H1 (cell line): ENCODE data around the gene BTBD9. TPM values are rescaled to one million over a fixed set of nuclear protein-coding genes. Genes with fewer than 3 reads are reported as not detected.

Source experiments
- CTCF ChIA-PET: fragments of 300-600 bp; sonication (Branson Sonifier 250); formaldehyde crosslinking; loops from one replicate; lab custom pipeline; 2021; ENCODE audit not compliant: partially characterized antibody; lab: Charles Lee
- POLR2A ChIA-PET: fragments of 300-600 bp; sonication (Branson Sonifier 250); formaldehyde crosslinking; loops from one replicate; lab custom pipeline; 2021; ENCODE audit warnings: inconsistent platforms; ENCODE audit not compliant: partially characterized antibody; lab: Charles Lee
- DNase-seq, 2 experiments: peaks; one replicate each; pipeline versions ENCODE4 v3.0.0 to v3.0.0-alpha.2; 2010 to 2022; ENCODE audit warnings: low spot score in 2 of 2, low read depth in 1 of 2, mixed read lengths in 1 of 2
- FAIRE-seq: peaks from 2 replicates; lab custom pipeline; 2011; peaks lifted over from hg19 to GRCh38; lab: Jason Lieb, UNC
- H2AFZ ChIP-seq: 2 replicates; pipeline ENCODE4 v1.8.1; 2012; ENCODE audit warnings: low read length, inconsistent platforms
- H2AK5ac ChIP-seq: 2 replicates; pipeline ENCODE4 v1.6.1; 2013; ENCODE audit warnings: low read depth, low read length
- H2BK120ac ChIP-seq: replicated peaks from 2 replicates; pipeline ENCODE3; 2013; ENCODE audit warnings: low read depth, low read length, inconsistent platforms
- H2BK12ac ChIP-seq: 2 replicates; pipeline ENCODE4 v1.6.1; 2013; ENCODE audit warnings: low read depth, low read length
- H2BK15ac ChIP-seq: 2 replicates; pipeline ENCODE4 v1.6.1; 2013; ENCODE audit warnings: low read length
- H2BK20ac ChIP-seq: 2 replicates; pipeline ENCODE4 v1.6.1; 2013; ENCODE audit warnings: low read length
- H2BK5ac ChIP-seq: 2 replicates; pipeline ENCODE4 v1.6.1; 2013; ENCODE audit warnings: low read depth, low read length
- H3K14ac ChIP-seq: 2 replicates; pipeline ENCODE4 v1.6.1; 2013; ENCODE audit warnings: inconsistent platforms; ENCODE audit not compliant: insufficient read length
- H3K18ac ChIP-seq: 2 replicates; pipeline ENCODE4 v1.6.1; 2013; ENCODE audit warnings: low read length; ENCODE audit errors: extremely low read depth
- H3K23ac ChIP-seq: 2 replicates; pipeline ENCODE4 v1.6.1; 2013; ENCODE audit warnings: inconsistent platforms; ENCODE audit not compliant: insufficient read length
- H3K23me2 ChIP-seq: 2 replicates; pipeline ENCODE4 v1.6.1; 2013; ENCODE audit warnings: low read depth, low read length
- H3K27ac ChIP-seq: 2 replicates; pipeline ENCODE4 v1.6.1; 2011; ENCODE audit warnings: low read depth, low read length, inconsistent platforms
- H3K27me3 ChIP-seq, 4 experiments: replicated peaks in 1 of 4; 1 replicate in 1 of 4; 2 replicates in 3 of 4; pipeline versions ENCODE4 v1.6.1 to v1.8.1; 2011 to 2013; ENCODE audit warnings: low read length in 3 of 4, mild to moderate bottlenecking in 3 of 4, inconsistent platforms in 2 of 4, mixed read lengths in 2 of 4, moderate library complexity in 1 of 4; ENCODE audit not compliant: control insufficient read depth in 3 of 4, insufficient read depth in 3 of 4; ENCODE audit errors: extremely low read depth in 1 of 4
- H3K36me3 ChIP-seq, 4 experiments: 2 replicates each; pipeline versions ENCODE4 v1.6.1 to v1.8.1; 2011 to 2013; ENCODE audit warnings: mild to moderate bottlenecking in 4 of 4, low read length in 3 of 4, moderate library complexity in 2 of 4, control low read depth in 1 of 4, inconsistent platforms in 1 of 4; ENCODE audit not compliant: insufficient read depth in 4 of 4, control insufficient read depth in 2 of 4
- H3K4ac ChIP-seq: replicated peaks from 2 replicates; pipeline ENCODE3; 2013; ENCODE audit warnings: low read length, low read depth, mixed read lengths, inconsistent platforms; ENCODE audit not compliant: insufficient read length
- H3K4me1 ChIP-seq, 4 experiments: replicated peaks in 1 of 4; 1 replicate in 1 of 4; 2 replicates in 3 of 4; pipeline versions ENCODE4 v1.6.1 to v1.8.1; 2011 to 2013; ENCODE audit warnings: low read length in 3 of 4, inconsistent platforms in 2 of 4, mixed read lengths in 1 of 4; ENCODE audit not compliant: insufficient read depth in 4 of 4, control insufficient read depth in 3 of 4
- H3K4me2 ChIP-seq, 2 experiments: 2 replicates each; pipeline versions ENCODE4 v1.6.1 to v1.8.1; 2011 to 2013; ENCODE audit warnings: low read depth in 2 of 2, low read length in 2 of 2, control low read depth in 1 of 2, inconsistent platforms in 1 of 2, mild to moderate bottlenecking in 1 of 2; ENCODE audit not compliant: insufficient read depth in 1 of 2
- H3K4me3 ChIP-seq, 4 experiments: fragments of 200-600, 300-600 bp in 1 of 4; sonication (generic), shearing (Covaris generic), sonication (Bioruptor Twin) in 1 of 4; 2 replicates each; pipeline versions ENCODE4 v1.5.1 to v1.8.1; 2011 to 2016; ENCODE audit warnings: low read length in 4 of 4, low read depth in 3 of 4, control low read depth in 2 of 4, inconsistent platforms in 2 of 4, mild to moderate bottlenecking in 2 of 4, mixed read lengths in 1 of 4, moderate library complexity in 1 of 4; ENCODE audit not compliant: insufficient read depth in 2 of 4; ENCODE audit errors: extremely low read depth in 1 of 4
- H3K56ac ChIP-seq: replicated peaks from 2 replicates; pipeline ENCODE3; 2013; ENCODE audit warnings: low read depth, mild to moderate bottlenecking, mixed read lengths, low read length, inconsistent platforms; ENCODE audit not compliant: insufficient read length
- H3K79me1 ChIP-seq: 2 replicates; pipeline ENCODE4 v1.6.1; 2013; ENCODE audit warnings: low read depth, low read length, control low read depth
- H3K79me2 ChIP-seq, 2 experiments: 2 replicates each; pipeline versions ENCODE4 v1.6.1 to v1.8.1; 2012 to 2013; ENCODE audit warnings: low read length in 2 of 2, mild to moderate bottlenecking in 2 of 2, inconsistent platforms in 1 of 2; ENCODE audit not compliant: insufficient read depth in 2 of 2, control insufficient read depth in 1 of 2
- H3K9ac ChIP-seq, 4 experiments: replicated peaks in 1 of 4; 1 replicate in 1 of 4; 2 replicates in 3 of 4; pipeline versions ENCODE4 v1.6.1 to v1.8.1; 2011 to 2013; ENCODE audit warnings: low read depth in 3 of 4, low read length in 3 of 4, control low read depth in 2 of 4, mild to moderate bottlenecking in 2 of 4, moderate library complexity in 2 of 4, inconsistent platforms in 1 of 4; ENCODE audit errors: extremely low read depth in 1 of 4
- H3K9me3 ChIP-seq, 2 experiments: 2 replicates each; pipeline versions ENCODE4 v1.6.1 to v1.8.1; 2012 to 2013; ENCODE audit warnings: mild to moderate bottlenecking in 2 of 2, moderate library complexity in 2 of 2, control low read depth in 1 of 2, inconsistent platforms in 1 of 2, low read depth in 1 of 2, low read length in 1 of 2, mixed read lengths in 1 of 2; ENCODE audit not compliant: insufficient read depth in 2 of 2
- H4K20me1 ChIP-seq, 2 experiments: replicated peaks in 1 of 2; 2 replicates each; pipeline versions ENCODE3 to v1.8.1; 2011 to 2013; ENCODE audit warnings: inconsistent platforms in 2 of 2, low read length in 2 of 2, mild to moderate bottlenecking in 1 of 2; ENCODE audit not compliant: insufficient read depth in 2 of 2, control insufficient read depth in 1 of 2
- H4K5ac ChIP-seq: 2 replicates; pipeline ENCODE4 v1.6.1; 2013; ENCODE audit warnings: low read length, low read depth, mixed read lengths, inconsistent platforms; ENCODE audit not compliant: insufficient read length
- H4K8ac ChIP-seq: 2 replicates; pipeline ENCODE4 v1.8.0; 2013; ENCODE audit warnings: mild to moderate bottlenecking, moderate library complexity, low read length, inconsistent platforms; ENCODE audit not compliant: insufficient read depth; ENCODE audit errors: extremely low read depth
- H4K91ac ChIP-seq: replicated peaks from 2 replicates; pipeline ENCODE3; 2013; ENCODE audit warnings: low read length, mixed read lengths, inconsistent platforms; ENCODE audit not compliant: insufficient read length
- ATF3 ChIP-seq: IDR thresholded peaks from 2 replicates; pipeline ENCODE4 v1.6.1; 2011; ENCODE audit warnings: low read depth, mild to moderate bottlenecking, low read length; ENCODE audit not compliant: insufficient read depth
- HDAC2 ChIP-seq, 2 experiments: fragments of 300-600 bp in 1 of 2; sonication (generic) in 1 of 2; IDR thresholded peaks; 2 replicates each; pipeline ENCODE4 v1.6.1; 2011 to 2012; ENCODE audit warnings: low read depth in 2 of 2, low read length in 2 of 2, mild to moderate bottlenecking in 2 of 2, moderate library complexity in 2 of 2, borderline replicate concordance in 1 of 2, inconsistent platforms in 1 of 2
- RNF2 ChIP-seq: fragments of 200-900, 300-1000 bp; sonication (generic); IDR thresholded peaks from 2 replicates; pipeline ENCODE4 v1.7.1; 2016; ENCODE audit warnings: borderline replicate concordance, low read depth, mild to moderate bottlenecking, antibody characterized with exemption, low read length; ENCODE audit not compliant: poor library complexity, severe bottlenecking; ENCODE audit errors: missing control alignments
- WGBS, 2 experiments: shearing (Covaris generic) in 1 of 2; methylation state at CpG; one replicate each; pipeline versions ENCODE4 v1.1.6 to v1.1.7; 2013 to 2015; ENCODE audit warnings: low lambda C conversion rate in 2 of 2, mixed read lengths in 2 of 2, inconsistent platforms in 1 of 2, low coverage in 1 of 2, missing lambda C conversion rate in 1 of 2; ENCODE audit not compliant: insufficient replicate concordance in 2 of 2, insufficient coverage in 1 of 2, insufficient read length in 1 of 2; ENCODE audit errors: extremely low coverage in 1 of 2, missing lambda C conversion rate in 1 of 2; 5-methylcytosine and 5-hydroxymethylcytosine counted together
- polyA plus RNA-seq, 7 experiments: library from polyadenylated mRNA; depleted of rRNA in 3 of 7; stranded (reverse) in 5 of 7; unstranded in 2 of 7; fragments of >200 nt in 5 of 7; fragments of 200-250 nt in 2 of 7; gene quantifications; 1 replicate in 5 of 7; 2 replicates in 1 of 7; 4 replicates in 1 of 7; pipeline versions ENCODE4 v1.2.1 to v1.2.3, GENCODE V29; 2011 to 2013; ENCODE audit warnings: missing spikeins in 2 of 7, mixed read lengths in 2 of 7
- total RNA-seq: library from RNA; stranded (reverse); fragmentation: NEBNext Ultra II Directional; extraction: Animal tissue kit (Norgen Biotek cat#: 25700); gene quantifications from 2 replicates; pipeline ENCODE4 v1.2.1, GENCODE V29; 2021

Gene BTBD9
- total and polyA plus RNA-seq, 2 of the 8 experiments (the other 6 are each of a cell fraction or from before 2014, with no cell fraction given): 0.92 to 4.1 TPM

- peaks cover 2 to 54% (median 21%) of the 10 kb centered on the region in 4 experiments for H3K36me3 ChIP-seq
Observed at GRCh38 chr6:38676236-38676973, 36.7 kb upstream of the BTBD9 start.

More at GRCh38 chr6:38676236-38676973, 36.7 kb upstream of the BTBD9 start:
- Histone ChIP-seq H3K9ac (no peak overlapping the region), H3K27me3 (no peaks in the 10 kb centered on the region), H4K8ac (no peak overlapping the region), H4K5ac (no peak overlapping the region), H3K23ac (no peak overlapping the region), H2BK120ac (no peak overlapping the region), H3K9me3 (no peaks in the 10 kb centered on the region), H2BK15ac (no peak overlapping the region), H3K23me2 (no peaks in the 10 kb centered on the region), H3K79me1 (no peaks in the 10 kb centered on the region; the same call in 1 of the 2 replicates), H3K56ac (no peak overlapping the region), H2BK20ac (no peak overlapping the region), H3K18ac (no peak overlapping the region), H2BK12ac (no peak overlapping the region), H3K79me2 (no peaks in the 10 kb centered on the region), H3K4me3 (no peak overlapping the region), H2BK5ac (no peak overlapping the region), H3K27ac (no peak overlapping the region), H2AFZ (no peak overlapping the region), H3K4me2 (no peak overlapping the region), H4K91ac (no peak overlapping the region), H3K4me1 (no peaks in the 10 kb centered on the region), H3K14ac (no peak overlapping the region), H2AK5ac (no peak overlapping the region), H3K4ac (no peak overlapping the region), H4K20me1 (no peaks in the 10 kb centered on the region)
- FAIRE-seq (no peak), DNase-seq (no peak)
- POLR2A ChIA-PET: no interaction called here
- CTCF ChIA-PET: no interaction called here
- TF ChIP-seq HDAC2 (IDR thresholded peaks at IDR 0.05; ENCODE audit: borderline replicate concordance in 1 of 2, low read depth in 2 of 2, low read length in 2 of 2) (no peak), ATF3 (no peak), RNF2 (no peak)
- WGBS, 2 experiments: 92% methylated on average over 2 of the region's 2 CpGs; no CpG with 5 or more reads in 1 of the 2 experiments
